ENCODE results near the gene PDGFA.

Gene PDGFA

DNA sequence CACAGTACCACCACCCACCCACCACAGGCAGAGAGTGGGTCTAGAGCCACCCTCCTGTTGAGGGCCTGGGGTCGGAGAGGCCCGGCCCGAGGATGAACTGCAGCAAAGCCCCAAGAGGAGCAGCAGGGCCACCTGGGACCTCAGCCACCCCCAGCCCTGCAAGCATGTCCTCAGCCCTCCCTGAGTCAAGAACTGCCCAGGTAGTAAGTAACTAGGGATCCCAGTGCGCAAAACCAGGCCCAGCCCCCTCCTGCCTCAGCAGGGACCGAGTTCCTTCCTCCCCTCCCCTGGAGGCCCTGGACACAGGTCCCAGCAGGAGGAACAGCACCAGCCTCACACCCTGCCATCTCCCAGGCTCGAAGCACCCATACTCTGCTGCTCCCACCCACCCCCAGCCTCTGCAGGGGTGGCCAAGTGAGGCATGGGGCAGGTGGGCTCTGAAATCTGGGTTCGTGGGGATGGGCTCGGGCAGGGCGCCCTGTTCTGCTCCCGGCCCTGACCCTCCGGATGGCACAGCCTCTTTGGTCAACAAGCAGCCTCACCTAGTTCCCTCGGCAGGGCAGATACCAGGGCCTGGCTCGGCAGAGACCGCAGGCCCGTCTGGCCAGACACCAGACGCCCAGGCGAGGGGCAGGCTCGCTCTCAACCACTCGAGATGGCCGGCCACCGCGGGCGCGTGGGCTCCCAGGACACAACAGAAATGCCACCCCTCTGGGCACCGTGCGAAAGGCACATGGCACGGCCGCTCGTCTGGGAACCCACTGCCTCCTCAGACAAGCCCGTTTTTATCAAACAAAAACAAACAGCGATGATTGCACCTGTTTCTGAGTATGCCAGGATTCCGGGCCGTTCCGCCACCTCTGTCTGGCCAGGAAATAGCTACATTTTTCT is 15.2 kb downstream of the PDGFA start:
- no peak for DNase-seq (ENCODE audit: low spot score)

DNA sequence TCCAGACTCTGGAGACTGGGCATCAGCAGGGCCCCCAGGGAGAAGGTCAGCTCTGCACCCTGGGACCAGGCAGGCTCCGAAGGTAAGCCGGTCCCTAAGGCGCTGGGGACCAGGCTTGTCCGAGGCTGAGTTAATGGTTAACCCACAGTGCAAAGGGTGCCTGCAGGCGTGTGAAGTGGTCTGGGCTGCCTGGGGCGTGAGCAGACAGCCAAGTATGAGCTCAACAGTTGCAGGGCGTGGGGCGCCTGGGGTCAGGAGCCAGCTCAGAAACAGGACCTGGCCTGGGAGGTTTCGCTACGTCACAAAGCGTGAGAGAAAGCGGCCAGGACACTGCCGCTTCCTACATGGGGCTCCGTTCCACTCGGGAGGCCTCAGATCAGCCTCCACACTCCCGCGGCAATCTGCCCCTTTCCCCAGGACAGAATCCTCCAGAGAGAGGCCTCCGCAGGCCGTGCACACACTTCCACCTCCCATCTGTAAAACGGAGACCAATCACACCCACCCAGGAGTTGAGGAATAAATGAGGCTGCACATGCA is 16.0 kb downstream of the PDGFA start:
- no peak for DNase-seq (ENCODE audit: low spot score)

DNA sequence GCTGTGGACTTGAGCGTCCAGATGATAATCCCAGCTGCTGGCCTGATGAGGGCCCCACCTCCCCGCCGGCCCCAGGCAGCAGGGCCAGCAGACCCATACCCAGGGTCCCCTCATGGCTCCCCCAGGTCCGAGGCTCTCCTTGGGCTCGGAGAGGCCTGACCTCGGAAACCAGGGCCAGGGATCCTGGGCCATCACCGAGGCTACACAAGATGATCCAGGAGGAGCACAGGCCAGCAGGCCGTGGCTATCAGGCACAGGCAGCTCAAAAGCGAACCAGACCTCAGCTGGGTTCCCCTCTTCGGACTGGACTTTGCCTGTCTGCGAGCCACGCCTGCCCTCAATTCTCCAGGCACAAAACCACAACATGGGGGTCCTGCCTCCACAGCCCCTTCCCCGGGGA is 17.4 kb downstream of the PDGFA start:
- no peak for DNase-seq (ENCODE audit: low spot score)

DNA sequence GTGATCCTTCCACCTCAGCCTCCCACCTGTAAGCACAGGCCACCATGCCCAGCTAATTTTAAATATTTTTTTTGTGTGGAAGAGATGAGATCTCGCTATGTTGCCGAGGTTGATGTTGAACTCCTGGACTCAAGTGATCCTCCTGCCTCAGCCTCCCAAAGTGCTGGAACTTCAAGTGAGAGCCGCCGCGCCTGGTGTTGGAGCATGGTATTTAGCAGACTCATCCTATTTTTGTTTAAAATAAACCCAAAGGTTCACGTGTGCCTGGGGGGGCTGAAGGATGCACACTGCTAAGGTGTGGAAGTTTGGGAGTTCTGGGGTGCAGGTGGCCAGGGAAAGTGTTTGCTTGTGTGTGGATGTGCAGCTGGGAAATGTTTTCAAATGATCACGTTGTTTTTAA is 18.1 kb downstream of the PDGFA start:
- no peak for DNase-seq (ENCODE audit: low spot score)

DNA sequence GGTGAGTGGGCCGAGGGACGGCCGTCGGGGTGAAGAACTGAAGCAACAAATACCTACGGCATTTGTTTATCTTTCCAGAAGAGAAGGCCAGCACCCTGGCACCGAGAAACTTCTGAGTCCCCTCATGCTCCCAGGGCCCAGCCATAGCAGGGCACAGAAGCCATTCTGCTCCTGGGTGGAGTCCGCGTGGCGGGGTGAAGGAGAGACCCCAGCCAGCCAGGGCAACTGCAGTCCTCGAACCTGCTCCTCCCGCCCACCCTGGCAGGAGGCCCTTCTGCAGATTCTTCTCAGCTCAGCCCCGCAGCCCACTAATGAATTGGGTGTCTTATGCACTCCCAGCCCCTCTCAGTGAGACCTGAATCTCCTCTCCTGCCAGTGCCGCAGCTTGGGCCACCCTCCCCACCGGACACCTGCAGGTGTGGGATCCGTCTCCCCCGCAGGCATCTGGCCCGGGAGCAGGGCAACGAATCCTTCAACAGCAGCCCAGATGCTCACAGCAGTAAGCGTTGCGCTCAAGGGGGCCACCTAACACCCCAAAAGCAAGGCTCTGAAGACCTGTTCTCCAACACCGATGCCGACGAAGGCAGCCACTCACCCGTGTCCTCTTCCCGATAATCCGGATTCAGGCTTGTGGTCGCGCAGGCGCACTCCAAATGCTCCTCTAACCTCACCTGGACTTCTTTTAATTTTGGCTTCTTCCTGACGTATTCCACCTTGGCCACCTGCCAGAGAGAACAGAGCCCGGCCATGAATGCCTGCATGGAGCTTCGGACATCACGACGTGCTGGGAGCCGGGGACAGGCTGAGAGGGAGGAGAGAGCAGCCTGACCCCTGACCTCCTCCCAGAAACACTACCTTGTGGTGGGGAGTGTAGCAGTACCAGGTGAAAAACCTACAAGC is 18.9 kb downstream of the PDGFA start:
- DNase-seq (ENCODE audit: low spot score), result no peak

DNA sequence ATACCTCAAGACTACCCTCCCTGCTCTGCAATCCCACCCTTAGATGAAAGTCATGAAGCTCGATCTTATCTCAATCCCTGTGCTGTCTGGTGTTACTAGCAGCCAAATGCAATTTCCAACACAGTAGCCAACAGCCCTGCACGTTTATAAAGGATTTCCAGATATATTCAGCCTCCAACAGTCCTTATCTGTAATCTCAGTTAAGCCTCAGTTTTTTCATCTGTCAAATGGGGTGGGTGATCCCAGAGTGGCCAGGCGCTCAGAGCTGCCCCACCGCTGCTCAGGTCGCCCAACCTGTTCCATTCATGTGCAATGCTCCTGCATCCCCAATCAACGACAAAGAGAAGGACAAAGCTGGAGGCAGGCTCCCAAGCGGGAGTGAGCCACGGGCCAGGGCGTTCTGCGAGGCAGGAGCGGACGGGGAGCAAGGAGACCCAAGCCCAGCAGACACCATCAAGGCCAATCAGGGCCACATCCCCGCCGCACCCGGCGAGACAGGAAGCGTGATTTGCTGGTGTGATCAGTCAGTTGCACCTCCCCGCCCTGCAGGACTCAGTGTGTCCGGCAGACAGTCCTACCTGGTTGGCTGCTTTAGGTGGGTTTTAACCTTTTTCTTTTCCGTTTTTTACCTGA is 19.7 kb downstream of the PDGFA start:
- DNase-seq (ENCODE audit: low spot score), result no peak

DNA sequence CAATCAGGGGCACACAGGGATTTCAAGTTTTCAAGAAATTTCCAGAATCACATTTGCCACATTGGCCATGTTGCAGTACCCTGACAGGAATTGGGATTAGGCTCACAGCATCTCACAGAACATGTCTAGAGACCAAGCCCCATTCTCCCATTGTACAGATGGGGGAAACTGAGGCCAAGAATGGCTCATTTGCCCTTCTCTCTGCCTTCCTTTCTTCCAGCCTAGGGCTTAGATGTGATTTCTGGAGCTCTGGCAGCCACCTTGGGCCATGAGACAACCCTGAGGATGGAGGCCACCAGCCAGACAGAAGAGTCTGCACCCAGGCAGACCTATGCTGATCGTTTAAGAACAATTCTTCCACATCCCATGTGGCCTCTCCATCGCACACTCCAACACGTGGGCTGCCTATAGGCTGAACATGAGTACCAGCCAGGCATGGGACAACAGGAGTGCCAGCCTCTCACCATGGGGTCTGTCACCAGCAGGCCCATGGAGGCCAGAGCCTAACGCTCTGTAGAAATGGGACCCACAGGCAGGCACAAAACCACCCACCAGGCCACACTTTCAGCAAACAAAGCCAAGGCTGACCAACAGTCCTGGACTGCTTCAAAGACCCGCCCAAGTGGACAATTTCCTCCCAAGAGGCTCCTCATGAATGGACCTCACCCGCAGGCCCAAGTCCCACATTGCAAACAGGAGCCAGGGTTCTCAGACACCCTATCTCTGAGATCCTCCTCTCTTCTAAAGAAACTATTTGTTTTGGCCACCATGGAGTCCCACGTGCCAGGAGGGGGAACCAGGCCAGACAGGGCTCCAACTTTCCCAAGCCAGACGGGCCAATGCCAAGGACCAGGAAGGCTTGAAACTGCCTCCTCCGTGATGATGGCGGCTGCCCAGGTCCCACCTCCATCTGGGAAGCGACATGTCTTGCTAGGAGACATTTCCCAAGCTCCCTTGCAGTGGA is 20.7 kb downstream of the PDGFA start:
- DNase-seq (ENCODE audit: low spot score), result no peak

DNA sequence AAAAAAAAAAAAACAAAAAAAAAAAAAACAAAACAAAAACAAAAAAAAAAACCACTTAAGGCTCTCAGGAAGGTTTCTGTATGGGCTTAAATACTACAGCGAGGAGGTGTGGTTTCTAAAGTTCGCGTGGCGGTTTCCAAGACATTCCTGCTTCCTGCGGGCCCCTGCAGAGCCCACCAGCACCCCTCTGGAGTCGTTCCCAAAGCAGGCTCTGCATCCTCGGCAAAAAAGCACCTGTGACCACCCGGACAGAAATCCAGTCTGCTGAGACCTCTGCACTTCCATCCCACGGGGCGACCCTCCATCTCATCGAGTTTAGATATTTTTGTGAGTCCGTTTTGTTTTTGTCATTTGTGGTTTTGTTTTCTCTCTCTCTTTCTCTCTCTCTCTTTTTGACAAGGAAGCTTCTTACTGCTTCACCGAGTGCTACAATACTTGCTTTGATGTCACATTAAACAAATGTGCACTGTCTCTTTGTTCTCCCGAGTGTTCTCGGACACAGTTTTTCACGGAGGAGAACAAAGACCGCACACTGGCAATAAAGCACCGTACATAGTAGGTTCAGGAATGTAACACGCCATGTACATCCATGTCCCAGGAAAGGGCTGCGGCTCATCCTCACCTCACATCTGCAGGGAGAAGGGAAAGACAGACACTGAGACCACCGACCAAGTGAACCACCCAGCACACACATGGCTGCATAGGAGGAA is 21.5 kb downstream of the PDGFA start:
- DNase-seq (ENCODE audit: low spot score), result no peak

DNA sequence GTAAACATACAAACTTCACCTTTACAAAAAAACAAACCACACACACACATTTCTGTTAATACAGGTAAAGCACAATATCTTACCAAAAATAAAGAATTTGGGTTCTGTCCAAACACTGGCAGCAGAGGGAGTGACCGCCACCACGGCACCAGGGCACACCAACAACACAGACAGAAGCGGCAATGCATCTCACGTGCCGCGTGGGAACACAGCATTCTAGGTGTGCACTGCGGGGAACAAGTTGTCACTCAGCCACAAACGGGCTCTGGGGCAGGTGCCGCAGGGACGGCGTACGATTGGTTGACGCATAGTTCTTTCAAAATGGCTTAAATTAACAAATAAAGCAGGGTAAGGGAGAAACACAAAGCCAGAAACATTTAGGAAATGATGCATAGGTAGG is 22.3 kb downstream of the PDGFA start:
- DNase-seq (ENCODE audit: low spot score), result no peak

DNA sequence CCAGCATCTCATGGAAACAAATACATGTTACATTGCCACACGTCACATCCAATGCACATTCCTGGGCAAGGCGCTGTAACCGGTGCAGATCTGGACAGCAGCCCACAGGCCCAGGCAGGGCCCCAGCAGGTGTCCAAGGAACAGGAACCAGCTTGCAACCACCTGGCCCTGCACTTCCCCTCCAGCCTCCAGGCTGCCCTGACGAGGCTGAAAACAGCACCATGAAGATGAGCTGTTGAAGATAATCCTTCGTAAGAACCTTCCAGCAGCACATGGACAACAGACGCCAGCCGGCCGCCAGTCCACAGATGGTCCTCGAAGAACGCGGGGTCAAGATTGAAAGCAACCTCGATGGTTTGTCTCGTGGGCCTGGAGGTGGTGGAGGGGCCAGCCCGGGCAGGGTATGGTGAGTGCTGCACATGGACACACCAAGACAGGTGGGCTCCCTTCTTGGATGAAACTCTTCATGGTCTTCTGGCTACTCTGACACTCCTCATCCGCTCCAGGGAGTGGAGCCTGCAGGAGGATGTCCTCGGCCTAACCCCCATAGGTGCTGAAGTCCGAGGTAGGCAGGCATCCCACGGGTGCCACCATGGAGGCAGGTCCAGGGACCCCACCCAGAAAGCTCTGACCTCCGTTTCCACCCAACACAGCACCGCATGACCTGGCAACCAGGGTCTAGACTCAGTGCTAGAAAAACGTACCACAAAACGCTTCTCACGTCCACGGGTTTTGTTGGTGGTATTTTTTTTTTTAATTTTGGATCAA is 22.9 kb downstream of the PDGFA start:
- DNase-seq (ENCODE audit: low spot score), result no peak

DNA sequence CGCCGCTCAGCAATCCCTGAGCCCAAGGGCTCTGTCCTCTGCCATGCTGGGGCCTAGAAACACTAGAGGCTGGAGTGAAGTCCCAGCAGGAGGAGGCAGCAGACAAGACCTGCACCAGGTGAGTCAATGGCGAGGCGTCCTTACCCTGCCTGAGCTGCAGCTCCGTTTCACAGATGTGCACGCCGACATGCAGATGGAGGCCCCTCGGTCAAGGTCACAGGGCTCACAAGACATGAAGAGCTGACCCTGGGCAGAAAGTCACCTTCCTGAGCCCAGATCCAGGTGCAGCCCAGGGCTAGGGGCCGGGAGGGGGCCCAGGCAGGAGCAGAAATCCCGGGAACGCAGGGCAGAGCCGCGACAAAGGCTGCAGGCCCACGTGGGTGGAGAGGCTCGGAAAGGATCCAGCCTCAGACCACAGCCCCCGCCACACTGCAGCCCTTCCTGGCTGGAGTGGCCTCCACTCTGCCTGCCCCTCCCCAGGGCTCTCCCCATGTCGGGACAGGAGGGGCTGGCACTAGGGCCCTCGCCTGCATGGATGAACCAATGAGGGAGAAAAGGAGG is 23.8 kb downstream of the PDGFA start:
- DNase-seq (ENCODE audit: low spot score), result no peak

DNA sequence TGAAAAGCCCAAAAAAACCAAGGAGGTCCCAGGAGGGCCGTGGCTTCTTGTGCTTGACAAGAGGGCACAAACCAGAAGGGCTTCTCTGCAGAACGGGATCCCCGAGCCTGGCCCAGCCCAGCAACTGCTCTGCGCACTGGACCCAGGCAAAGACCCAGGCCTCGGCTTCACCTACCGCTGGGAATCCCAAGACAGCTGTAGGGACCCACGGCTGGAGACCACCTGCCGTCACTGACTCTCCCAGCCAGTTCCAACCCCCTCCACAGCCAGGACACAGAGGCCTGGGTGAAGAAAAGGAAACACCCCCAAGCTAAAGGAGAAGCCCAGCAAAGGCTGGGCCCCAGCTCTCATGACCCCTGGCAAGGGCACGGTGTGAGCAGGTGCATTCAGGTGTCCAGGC is 24.3 kb downstream of the PDGFA start:
- DNase-seq (ENCODE audit: low spot score), result no peak

DNA sequence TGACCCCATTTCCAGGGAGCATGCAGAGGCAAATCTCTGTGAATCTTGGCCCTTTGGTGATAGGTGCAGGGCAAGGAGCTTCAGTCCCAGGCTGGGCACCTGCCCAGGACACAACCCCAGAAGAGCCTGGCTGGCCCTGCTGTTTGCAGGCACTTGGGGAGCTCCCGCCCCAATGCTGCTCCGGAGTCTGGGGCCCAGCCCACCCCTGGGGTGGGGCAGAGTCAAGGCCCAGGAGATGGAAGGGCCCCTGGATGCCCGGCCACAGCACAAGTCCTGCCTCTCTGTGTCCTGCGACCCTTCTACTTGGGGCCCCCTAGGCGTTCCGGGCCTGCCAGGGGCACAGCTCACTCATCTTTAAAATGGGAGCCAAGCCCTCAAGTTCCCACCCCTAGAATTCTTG is 24.7 kb downstream of the PDGFA start:
- DNase-seq (ENCODE audit: low spot score), result no peak

DNA sequence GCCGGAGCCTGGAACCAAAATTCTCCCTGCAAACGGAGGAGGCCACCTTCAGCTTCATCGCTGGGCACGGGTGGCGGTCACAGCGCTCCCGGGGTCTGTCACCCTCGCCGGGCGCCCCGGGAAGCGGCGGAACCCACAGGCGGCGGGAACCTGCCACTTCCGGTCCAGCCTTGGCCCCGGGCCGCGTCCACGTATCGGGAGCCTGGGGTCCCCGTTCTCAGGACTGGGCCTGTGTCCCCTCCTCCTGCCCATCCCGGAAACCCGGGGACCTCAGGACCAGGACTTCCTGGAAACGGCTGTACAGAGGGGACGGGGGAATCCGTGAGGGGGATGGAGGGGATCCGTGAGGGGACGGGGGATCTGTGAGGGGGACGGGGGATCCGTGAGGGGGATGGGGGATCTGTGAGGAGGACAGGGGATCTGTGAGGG is 25.4 kb downstream of the PDGFA start:
- peak; percentile 64 for DNase-seq (ENCODE audit: low spot score)

DNA sequence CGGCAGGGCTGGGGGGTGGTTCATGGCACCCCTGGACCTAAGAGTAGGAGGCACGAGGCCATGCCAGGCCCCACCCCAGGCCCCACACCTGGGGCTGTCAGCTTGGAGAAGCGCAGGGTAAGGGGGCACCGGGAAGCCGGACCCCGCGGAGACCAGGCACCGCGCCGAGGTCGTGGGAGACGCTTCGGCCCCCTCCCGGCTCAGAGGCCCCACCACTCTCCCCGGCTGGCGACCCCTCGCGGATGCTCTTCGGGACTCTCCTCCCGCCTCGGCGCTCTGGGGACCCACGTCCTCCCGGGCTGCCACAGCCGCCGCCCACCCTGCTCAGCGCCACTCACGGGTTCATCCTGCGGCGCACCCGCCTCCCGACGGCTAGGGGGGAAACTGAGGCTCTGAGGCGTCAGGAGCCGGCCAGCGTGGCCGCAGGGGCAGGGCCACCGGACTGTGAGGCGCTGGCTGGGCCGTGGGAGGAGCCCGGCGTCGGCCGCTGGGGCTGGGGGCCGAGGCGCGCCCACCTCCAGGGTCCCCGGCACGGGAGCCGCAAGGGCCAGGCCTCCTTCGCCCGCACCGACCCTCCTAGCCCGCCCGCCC is 25.9 kb downstream of the PDGFA start:
- no peak for DNase-seq (ENCODE audit: low spot score)

DNA sequence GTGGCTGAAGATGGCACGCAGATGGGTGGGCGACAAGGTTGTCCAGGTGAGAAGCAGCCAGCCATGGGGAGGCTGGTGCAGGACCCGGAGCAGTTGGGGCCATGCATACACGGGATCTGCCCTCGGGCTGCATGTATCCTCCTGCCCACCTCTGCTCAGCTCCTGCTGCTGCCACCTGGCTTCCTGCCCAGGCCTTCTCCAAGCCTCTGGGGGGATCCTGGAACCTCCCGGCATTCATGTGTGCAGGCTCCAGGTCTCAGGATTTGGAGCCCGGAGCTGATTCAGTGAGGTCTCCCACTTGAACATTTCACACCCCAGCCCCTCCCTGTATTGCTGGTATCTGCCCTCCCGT is 27.0 kb downstream of the PDGFA start:
- DNase-seq (ENCODE audit: low spot score), result no peak

DNA sequence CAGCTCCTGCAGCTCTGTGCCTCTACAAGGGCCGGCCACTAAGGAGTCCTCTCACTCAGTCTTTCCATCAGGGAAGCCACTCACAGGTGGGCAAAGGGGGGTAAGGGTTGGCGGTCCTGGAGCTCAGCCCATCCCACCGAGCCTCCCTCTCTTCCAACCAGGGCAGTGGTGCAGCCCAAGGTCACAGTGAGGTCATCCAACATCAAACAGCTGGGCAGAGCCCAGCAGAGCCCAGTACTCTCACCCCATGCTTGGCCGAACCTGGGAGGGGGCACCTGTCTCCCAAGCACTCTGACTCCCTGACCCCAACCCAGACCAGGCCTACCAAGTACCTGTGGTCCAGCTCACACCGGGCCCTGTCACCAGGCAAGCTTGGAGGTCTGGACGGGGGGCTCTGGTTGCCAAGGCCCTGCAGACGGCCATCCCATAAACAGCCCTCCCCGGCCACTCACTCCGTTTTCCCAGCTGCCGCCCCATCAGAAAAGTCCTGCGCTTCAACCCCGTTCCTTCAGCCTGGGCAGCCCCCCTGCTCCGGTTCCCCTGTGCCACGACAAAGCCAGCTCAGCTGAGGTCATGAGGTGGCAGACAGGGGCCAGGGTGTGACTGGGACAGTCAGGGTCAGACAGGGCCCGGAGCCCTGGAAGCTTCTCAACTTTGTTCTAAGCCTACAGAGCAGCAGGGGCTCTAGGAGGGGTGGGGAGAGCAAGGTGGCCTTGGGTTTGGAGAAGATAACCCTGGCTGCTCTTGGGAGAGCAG is 27.5 kb downstream of the PDGFA start:
- no peak for DNase-seq (ENCODE audit: low spot score)

DNA sequence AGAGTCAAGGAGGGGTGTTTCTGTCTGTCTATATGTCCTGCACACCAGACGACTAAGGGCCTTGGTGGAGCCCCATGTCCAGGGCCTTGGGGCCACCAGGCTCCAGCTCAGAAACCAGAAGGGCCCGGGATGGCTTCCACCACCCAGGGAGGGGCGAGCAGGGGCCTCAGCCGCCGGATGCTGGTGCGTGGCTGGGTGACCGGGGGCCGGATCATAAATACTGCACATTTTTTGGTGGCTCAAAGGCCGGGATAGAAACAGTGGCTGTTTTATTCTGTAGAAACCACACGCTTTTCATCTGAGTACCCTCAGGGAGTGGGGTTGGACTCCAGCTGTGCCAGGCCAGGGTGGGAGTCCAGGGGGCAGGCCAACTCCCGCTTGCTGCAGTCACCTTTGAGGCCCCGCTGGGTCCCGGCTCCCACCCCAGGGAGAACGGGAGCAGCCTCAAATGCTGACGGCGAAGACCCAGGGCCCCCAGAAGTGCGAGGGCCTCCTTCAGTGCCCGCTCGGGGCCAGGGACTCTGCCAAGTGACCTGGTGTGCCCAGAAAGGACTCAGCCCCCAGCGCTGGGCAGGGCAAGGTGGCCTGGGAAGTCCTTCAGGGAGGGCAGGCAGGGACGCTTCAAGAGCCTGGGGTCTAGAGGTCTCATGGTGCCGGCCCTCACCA is 28.2 kb downstream of the PDGFA start:
- no peak for DNase-seq (ENCODE audit: low spot score)

Data from AG08395 (cell line).